GM18907 (cell line): ENCODE results near the gene MICAL2.
A peak's percentile ranks its signal among the peaks of the same experiment; 100 is the strongest.

Experiments
- ATAC-seq: cut with Tn5 transposase; IDR thresholded peaks from one replicate; pipeline ENCODE4 v1.9.1; 2021; ENCODE audit warnings: mild to moderate bottlenecking, moderate library complexity; ENCODE audit not compliant: unreplicated experiment

Gene MICAL2

GRCh38 chr11:12094872-12095800, 15.3 kb upstream of the MICAL2 start:
- ATAC-seq = no peak

- no peak for ATAC-seq
Measured at GRCh38 chr11:12097219-12097618, 13.2 kb upstream of the MICAL2 start.

- ATAC-seq = no peak
Measured at GRCh38 chr11:12098601-12099000, 11.8 kb upstream of the MICAL2 start.

DNA sequence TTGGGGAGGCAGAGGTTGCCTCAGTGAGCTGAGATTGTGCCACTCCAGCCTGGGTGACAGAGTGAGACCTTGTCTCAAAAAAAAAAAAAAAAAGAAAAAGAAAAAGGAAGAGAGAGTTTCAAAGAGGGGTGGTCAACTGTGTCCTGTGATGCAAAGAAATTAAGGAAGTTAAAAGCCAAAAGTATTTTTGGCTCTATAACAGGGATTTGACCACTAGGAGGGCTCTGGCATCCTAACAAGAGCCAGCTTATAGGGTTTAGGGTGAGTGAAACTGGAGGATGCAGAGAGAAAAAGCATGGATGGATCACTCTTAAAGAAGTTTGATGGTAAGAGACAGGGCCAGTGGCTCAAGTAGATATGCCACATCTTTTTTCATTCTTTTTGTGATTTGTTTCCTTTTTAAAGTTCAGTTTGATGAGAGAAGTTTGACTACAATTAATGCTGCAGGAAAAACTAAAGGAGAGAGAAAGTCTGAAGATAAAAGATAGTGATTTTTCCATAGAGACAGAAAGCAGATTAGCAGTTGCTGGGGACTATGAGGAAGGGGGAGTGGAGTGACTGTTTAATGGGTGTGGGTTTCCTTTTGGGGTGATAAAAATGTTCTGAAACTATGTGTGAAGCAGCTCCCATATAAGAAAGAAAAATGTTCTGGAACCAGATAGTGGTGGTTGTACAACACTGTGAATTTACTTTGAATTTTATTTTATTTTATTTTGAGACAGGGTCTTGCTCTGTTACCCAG, 11.1 kb upstream of the MICAL2 start:
- no peak for ATAC-seq

GRCh38 chr11:12100429-12100828, 10.0 kb upstream of the MICAL2 start:
- ATAC-seq = no peak

GRCh38 chr11:12100841-12101242, 9.5 kb upstream of the MICAL2 start:
- ATAC-seq = no peak

DNA sequence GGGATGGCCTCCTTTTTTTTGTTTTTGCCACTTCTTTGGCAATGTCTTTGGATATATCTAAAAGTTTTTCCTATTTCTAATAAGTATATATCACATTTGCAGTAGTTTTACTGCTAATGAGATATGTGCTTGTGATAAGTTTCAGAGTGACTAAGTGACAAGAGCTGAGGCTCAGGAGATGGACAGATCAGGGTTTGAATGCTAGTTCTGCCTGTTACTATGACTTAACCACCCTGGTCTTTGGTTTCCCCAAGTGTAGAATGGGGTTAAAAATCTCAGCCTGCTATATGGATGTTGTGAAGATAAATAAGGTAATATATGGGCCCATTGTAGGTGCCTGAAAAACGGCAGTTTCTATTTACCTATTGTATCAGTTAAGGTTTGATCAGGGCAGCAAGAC, 9.1 kb upstream of the MICAL2 start:
- ATAC-seq = no peak

GRCh38 chr11:12102588-12103410, 7.6 kb upstream of the MICAL2 start:
- no peak for ATAC-seq

- no peak for ATAC-seq
Measured at GRCh38 chr11:12103411-12104225, 6.8 kb upstream of the MICAL2 start.

GRCh38 chr11:12105471-12105870, 4.9 kb upstream of the MICAL2 start:
- no peak for ATAC-seq

- ATAC-seq = no peak
Measured at GRCh38 chr11:12106101-12106500, 4.3 kb upstream of the MICAL2 start.

GRCh38 chr11:12106501-12106900, 3.9 kb upstream of the MICAL2 start:
- ATAC-seq = no peak

DNA sequence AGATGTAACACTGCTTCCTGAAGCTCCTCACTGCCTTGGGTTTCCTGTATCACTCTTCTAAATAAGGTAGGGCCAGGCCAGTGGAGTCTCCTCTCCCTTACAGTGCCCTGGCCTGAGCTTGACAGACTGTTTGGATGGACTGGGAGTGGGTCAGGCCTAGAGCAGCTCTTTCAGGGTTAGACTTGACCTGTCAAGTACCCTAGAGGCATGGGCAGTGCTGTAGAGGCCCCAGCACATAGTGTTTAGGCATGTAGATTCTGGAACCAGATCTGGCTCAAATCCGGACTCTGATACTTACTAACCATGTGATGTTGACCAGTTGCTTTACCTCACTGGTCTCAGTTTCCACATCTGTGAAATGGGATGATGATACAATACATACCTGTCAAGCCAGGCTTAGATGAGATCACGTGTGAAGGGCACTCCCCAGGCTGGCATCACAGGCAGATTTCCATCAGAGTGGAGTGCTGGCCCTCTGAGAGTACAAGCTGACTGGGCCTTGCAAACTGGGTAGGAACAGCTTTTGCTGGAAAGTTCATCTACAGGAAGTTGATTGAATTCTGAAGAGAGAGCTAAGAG, 1.4 kb upstream of the MICAL2 start:
- no peak for ATAC-seq

GRCh38 chr11:12109591-12110196, 696 bp upstream of the MICAL2 start:
- ATAC-seq = no peak

DNA sequence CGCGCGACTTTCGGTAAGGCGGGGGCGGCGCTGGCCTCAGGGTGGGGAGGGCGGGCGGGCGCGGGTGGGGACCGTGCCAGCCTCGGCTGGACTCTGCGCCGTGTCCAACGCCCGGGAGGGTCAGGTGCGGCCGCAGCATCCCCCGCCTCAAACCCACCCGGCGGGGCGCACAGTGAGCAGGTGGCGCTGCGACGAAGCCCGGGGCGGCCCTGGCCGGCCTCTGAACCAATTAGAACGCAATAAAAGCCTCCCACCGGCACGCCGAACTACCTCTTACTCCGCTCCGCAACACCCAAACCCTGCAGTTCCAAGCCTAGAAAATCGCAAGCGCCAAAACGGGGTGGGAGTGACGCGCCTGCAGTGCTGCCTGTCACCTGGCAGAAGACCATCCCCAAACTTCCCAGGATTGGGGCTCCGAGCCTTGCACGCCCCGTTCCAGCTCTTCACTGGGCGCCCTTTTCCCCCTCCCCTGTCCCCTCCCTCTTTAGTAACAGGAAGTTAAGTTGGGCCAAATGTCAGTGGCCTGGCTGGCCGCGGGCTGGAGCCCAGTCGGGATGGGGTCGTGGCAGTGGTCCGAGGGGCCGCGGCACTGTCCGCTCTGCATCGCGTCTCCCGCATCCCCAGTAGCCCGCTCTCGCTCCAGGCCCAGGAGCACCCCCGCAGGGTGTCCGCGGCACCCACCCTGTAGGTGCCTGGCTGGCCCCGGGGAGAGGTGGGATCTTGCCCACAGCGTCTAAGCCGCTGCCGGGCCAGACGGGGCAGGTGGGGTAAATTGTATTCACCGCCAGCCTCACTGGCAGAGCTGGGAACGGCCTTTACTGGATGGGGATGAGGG, 541 bp downstream of the MICAL2 start:
- peak; percentile 42 for ATAC-seq

GRCh38 chr11:12111549-12112520, 1.4 kb downstream of the MICAL2 start:
- no peak for ATAC-seq

DNA sequence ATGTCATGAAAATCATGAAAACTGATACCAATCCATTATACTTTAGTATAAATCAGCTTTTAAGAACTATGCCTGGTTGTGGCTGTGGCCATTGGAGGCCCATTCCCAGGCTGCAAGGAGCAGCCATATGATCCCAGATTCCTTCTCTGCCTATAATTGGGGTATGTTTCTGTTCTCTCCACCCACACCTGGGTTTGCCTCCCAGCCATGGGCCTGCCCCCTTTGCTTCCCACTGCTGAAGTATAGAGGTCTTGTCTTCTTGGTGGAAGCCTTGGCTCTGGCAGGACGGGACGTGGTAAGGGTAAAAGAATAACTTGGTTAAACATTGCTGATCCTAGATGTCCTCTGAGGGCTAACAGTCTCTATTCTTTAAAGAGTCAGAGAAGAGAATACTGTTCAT, 2.4 kb downstream of the MICAL2 start:
- ATAC-seq = no peak

GRCh38 chr11:12113294-12113693, 2.9 kb downstream of the MICAL2 start:
- ATAC-seq = no peak
